NCI-H524 treated with DMSO at 0.1 percent for 48 hours (cell line): Measurements from ENCODE around the gene SLC5A9.
"Not testable (repeated sequence)": the region's sequence is repeated elsewhere in the genome, so short reads cannot be mapped to it uniquely, and the experiment has no call there.

Source experiments
- DNase-seq: peaks from one replicate; lab custom pipeline; 2025; lab: John Stamatoyannopoulos, UW

The SLC5A9 gene

GRCh38 chr1:48214366-48214765 is 8.2 kb upstream of the SLC5A9 start:
- DNase-seq, result not testable (repeated sequence)

GRCh38 chr1:48214820-48215219 is 7.7 kb upstream of the SLC5A9 start:
- no peak for DNase-seq

GRCh38 chr1:48215222-48215621 is 7.3 kb upstream of the SLC5A9 start:
- no peak for DNase-seq

GRCh38 chr1:48215889-48216288 is 6.6 kb upstream of the SLC5A9 start:
- DNase-seq, result no peak

GRCh38 chr1:48216313-48216712 is 6.2 kb upstream of the SLC5A9 start:
- no peak for DNase-seq

GRCh38 chr1:48216941-48217340 is 5.6 kb upstream of the SLC5A9 start:
- DNase-seq, result no peak

- no peak for DNase-seq
Measured at GRCh38 chr1:48217856-48218255, 4.7 kb upstream of the SLC5A9 start.

- DNase-seq, result no peak
Measured at GRCh38 chr1:48219803-48220202, 2.7 kb upstream of the SLC5A9 start.

- no peak for DNase-seq
Measured at GRCh38 chr1:48221122-48221521, 1.4 kb upstream of the SLC5A9 start.

- DNase-seq, result no peak
Measured at GRCh38 chr1:48221657-48222056, 859 bp upstream of the SLC5A9 start.

GRCh38 chr1:48223366-48224240 is 1.1 kb downstream of the SLC5A9 start:
- no peak for DNase-seq

GRCh38 chr1:48224791-48225190 is 2.3 kb downstream of the SLC5A9 start:
- DNase-seq, result no peak

- DNase-seq, result no peak
Measured at GRCh38 chr1:48225579-48225978, 3.1 kb downstream of the SLC5A9 start.

GRCh38 chr1:48227165-48228013 is 4.9 kb downstream of the SLC5A9 start:
- DNase-seq, result no peak

GRCh38 chr1:48228156-48228555 is 5.6 kb downstream of the SLC5A9 start:
- no peak for DNase-seq

GRCh38 chr1:48229317-48229716 is 6.8 kb downstream of the SLC5A9 start:
- no peak for DNase-seq

GRCh38 chr1:48230236-48230635 is 7.7 kb downstream of the SLC5A9 start:
- no peak for DNase-seq

GRCh38 chr1:48232722-48233121 is 10.2 kb downstream of the SLC5A9 start:
- no peak for DNase-seq

- DNase-seq, result no peak
Measured at GRCh38 chr1:48233666-48234485, 11.4 kb downstream of the SLC5A9 start.

GRCh38 chr1:48235652-48236051 is 13.1 kb downstream of the SLC5A9 start:
- DNase-seq, result no peak

- DNase-seq, result peak; percentile 4
Measured at GRCh38 chr1:48236716-48237470, 14.4 kb downstream of the SLC5A9 start.
